ENCODE results near the gene KCNIP2.

GRCh38 chr10:101781655-101781983 lies 62.0 kb downstream of the KCNIP2 start:
- no peak for TF ChIP-seq CTCF (conservative IDR thresholded peaks at IDR 0.05 in 1 of 2, IDR thresholded peaks at IDR 0.05 in 1 of 2; ENCODE audit: low read depth in 1 of 2, low read length in 2 of 2)
- no peak for TF ChIP-seq EZH2 (IDR thresholded peaks at IDR 0.05; ENCODE audit: low read length, missing control alignments)

Measured in fibroblast of lung (primary cell).